GM19193 (cell line): ENCODE measurements around the gene TMEM198.

Source experiments
- POLR2A ChIP-seq: IDR thresholded peaks from 4 replicates; pipeline ENCODE4 v1.6.1; 2011; ENCODE audit not compliant: insufficient read depth, insufficient read length; ENCODE audit errors: extremely low read depth

The TMEM198 gene

DNA sequence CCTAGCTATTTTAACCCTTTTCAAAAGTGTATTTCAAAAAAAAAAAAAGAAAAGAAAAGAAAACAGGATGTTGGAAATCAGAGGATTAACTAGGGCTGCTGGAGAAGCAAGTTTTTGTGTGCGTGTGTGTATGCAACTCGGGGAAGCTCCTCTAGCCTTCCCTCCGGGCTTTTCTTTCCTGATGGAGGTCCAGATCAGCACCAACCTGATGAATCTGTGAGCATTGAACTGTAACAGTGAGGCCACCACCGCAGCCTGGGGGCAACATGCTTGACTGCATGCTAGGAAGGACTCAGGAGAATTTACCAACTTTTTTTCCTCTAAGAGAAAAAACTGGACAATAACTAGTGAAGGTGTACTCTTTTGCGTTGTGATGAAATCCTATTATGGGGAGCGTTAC is 25.2 kb downstream of the TMEM198 start:
- no peak for TF ChIP-seq POLR2A

GRCh38 chr2:219569635-219570034 is 25.8 kb downstream of the TMEM198 start:
- TF ChIP-seq POLR2A, result no peak

DNA sequence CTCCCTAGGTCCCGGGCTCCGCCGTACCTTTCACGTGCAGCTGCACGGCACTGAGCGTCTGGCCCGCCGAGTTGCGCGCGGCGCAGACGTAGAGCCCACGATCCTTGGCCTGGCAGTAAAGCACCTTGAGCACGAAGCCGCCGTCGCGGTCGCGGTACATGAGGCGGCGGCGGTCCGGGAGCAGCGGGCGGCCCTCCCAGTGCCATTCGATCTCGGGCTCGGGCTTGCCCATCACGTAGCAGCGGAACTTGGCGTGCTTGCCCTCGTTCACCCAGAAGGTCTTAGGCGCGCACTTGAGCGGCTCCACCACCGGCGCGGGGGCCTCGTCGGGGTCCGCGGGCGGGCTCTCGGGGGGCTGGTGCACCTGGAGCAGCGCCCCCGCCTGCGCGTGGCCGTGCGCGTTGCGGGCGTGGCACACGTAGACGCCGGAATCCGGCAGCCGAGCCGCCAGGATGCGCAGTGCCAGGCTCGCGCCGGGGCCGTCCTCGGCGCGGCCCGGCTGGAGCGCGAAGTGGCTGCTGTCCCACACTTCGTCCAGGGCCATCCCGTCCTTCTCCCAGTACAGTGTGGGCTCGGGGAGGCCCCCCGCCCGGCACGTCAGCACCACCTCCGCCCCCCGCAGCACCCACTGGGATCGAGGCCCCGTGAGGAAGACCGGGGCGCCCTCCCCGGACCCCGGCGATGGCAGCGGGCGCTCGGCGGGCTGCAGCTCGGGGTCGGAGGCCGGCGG is 26.5 kb downstream of the TMEM198 start:
- no peak for TF ChIP-seq POLR2A

- TF ChIP-seq POLR2A, result no peak
Observed at GRCh38 chr2:219570924-219571310, 27.1 kb downstream of the TMEM198 start.

DNA sequence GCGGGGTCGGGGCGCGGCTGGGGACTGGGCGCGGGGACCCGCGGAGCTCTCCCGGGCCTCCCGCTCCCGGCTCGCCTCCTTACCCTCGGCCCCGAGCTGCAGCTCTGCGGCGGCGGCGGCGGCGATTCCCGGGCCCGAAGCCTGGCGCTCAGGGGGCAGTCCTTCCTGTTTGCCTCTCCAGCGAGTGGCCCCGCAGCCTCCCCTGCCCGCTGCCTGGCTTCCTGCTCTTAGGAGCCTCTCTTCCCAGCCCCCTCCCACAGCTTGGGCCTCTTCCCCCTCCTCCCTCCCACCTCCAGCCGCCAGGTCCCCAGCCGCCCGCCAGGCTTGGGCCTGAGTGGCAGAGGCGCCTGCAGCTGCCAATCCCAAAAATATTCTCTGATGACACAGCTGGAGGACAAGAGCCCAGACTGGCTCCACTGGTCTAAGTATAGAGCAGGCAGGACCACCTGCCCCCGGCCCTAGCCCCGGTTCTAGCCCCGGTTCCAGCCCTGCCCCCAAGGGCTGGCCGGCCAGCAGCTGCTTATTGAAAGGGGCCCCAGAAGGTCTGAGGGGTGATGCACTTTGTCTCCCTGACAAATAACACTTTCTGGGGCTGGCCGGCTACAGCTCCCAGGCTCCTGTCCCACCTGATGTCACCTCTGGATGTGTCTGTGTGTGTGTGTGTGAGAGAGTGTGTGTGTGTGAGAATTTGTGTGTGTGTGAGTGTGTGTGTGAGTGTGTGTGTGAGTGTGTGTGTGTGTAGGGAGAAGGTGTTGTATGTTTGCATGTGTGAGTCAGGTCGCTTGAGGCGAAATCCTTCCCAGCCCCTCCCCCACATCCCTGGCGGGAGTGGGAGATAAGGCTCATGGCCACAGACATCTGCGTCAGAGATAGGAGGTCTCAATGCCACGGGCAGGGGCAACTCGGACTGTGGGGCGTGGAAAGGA is 27.7 kb downstream of the TMEM198 start, which contains the start of gene OBSL1:
OBSL1 (minus strand) TSS at position 229 of the 926 bp plus-strand sequence. CDS start 307 bp downstream, outside the sequence.
- no peak for TF ChIP-seq POLR2A

DNA sequence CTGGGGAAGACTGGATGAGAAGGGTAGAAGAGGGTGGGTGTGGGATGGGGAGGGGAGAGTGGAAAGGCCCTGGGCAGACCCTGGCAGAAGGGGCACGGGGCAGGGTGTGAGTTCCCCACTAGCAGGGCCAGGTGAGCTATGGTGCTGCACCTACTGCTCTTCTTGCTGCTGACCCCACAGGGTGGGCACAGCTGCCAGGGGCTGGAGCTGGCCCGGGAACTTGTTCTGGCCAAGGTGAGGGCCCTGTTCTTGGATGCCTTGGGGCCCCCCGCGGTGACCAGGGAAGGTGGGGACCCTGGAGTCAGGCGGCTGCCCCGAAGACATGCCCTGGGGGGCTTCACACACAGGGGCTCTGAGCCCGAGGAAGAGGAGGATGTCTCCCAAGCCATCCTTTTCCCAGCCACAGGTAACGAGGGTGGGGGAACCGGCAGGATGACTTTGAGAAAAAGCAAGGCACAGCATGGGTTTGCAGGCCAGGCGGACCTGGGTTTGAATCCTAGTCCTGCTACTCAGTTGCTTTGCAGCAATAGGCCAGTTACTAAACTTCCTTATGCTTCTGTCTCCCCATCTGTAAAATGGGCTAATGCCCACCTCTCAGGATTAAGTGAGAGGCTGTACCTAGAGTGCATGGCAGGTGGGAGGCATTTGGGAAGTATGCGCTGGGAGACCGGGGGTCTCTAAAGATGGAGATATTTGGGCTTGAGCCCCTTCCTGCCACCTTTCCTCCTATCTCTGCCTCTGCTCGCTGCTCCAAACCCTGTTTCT is 28.6 kb downstream of the TMEM198 start, which contains the start of gene INHA:
INHA (plus strand) TSS at position 74 of the 765 bp plus-strand sequence; CDS start at position 139, 65 bp downstream.
- TF ChIP-seq POLR2A, result no peak

- TF ChIP-seq POLR2A, result no peak
Observed at GRCh38 chr2:219573166-219573565, 29.3 kb downstream of the TMEM198 start.

GRCh38 chr2:219574484-219575311 is 30.9 kb downstream of the TMEM198 start:
- TF ChIP-seq POLR2A, result no peak

GRCh38 chr2:219575566-219576504 is 32.0 kb downstream of the TMEM198 start:
- no peak for TF ChIP-seq POLR2A

GRCh38 chr2:219576505-219577388 is 32.9 kb downstream of the TMEM198 start:
- no peak for TF ChIP-seq POLR2A

GRCh38 chr2:219578811-219579613 is 35.2 kb downstream of the TMEM198 start:
- no peak for TF ChIP-seq POLR2A
